ENCODE data around the gene NTN4. TPM values are rescaled to one million over a fixed set of nuclear protein-coding genes. Genes with fewer than 3 reads are reported as not detected.

The NTN4 gene
- total and polyA plus RNA-seq, 2 experiments from 2014 or later, result 35.2 to 63.7 TPM

GRCh38 chr12:95836630-95837239 lies 46.2 kb upstream of the NTN4 start:
- H3K9ac ChIP-seq, result no peak overlapping the region
- peaks cover 39% of the 10 kb centered on the region for H3K27me3 ChIP-seq (replicated peaks; ENCODE audit: insufficient read depth)
- peak overlapping the region; percentile 4; the same call in 1 of the 2 replicates for H3K4me3 ChIP-seq
- H3K79me2 ChIP-seq (ENCODE audit: insufficient read depth), result no peaks in the 10 kb centered on the region
- WGBS, 2 experiments (ENCODE audit: low coverage in 1 of 2, low lambda C conversion rate in 2 of 2, missing lambda C conversion rate in 2 of 2), result 0 to 71% methylated on average over 1 of the region's 1 CpG
- H2AFZ ChIP-seq, result peak overlapping the region; percentile 14; the same call in 1 of the 2 replicates
- H3K9me2 ChIP-seq (ENCODE audit: insufficient read depth), result no peaks in the 10 kb centered on the region
- H4K20me1 ChIP-seq (ENCODE audit: insufficient read depth), result no peaks in the 10 kb centered on the region
- TF ChIP-seq EZH2phosphoT487 (IDR thresholded peaks at IDR 0.05; ENCODE audit: insufficient read depth, low read depth), result no peak
- no peak for TF ChIP-seq EZH2 (IDR thresholded peaks at IDR 0.05; ENCODE audit: insufficient read depth, poor library complexity, severe bottlenecking)
- H3F3A ChIP-seq (ENCODE audit: insufficient read depth), result peaks cover 25% of the 10 kb centered on the region
- H3K9me3 ChIP-seq (ENCODE audit: low read depth), result no peaks in the 10 kb centered on the region
- H3K4me1 ChIP-seq (ENCODE audit: insufficient read depth), result peaks cover 25% of the 10 kb centered on the region
- peak overlapping the region; percentile 26; the same call in 1 of the 2 replicates for H3K27ac ChIP-seq
- in situ Hi-C loops (cut with MboI), result no loop called here
- peak overlapping the region; percentile 52 for H3K4me2 ChIP-seq (ENCODE audit: unreplicated experiment)
- no peaks in the 10 kb centered on the region for H3K36me3 ChIP-seq (ENCODE audit: low read depth)
- peak; percentile 66 for DNase-seq

- Histone ChIP-seq H3K79me2 (ENCODE audit: insufficient read depth) (no peaks in the 10 kb centered on the region), H3K4me1 (ENCODE audit: insufficient read depth) (peaks cover 25% of the 10 kb centered on the region), H2AFZ (no peak overlapping the region), H3K36me3 (ENCODE audit: low read depth) (no peaks in the 10 kb centered on the region), H4K20me1 (ENCODE audit: insufficient read depth) (no peaks in the 10 kb centered on the region), H3K9ac (no peak overlapping the region), H3K9me3 (ENCODE audit: low read depth) (no peaks in the 10 kb centered on the region), H3K9me2 (ENCODE audit: insufficient read depth) (no peaks in the 10 kb centered on the region), H3K4me2 (ENCODE audit: unreplicated experiment) (peak overlapping the region; percentile 52), H3K27me3 (replicated peaks; ENCODE audit: insufficient read depth) (peaks cover 44% of the 10 kb centered on the region), H3K4me3 (peak overlapping the region; percentile 4; the same call in 1 of the 2 replicates), H3K27ac (peak overlapping the region; percentile 26; the same call in 1 of the 2 replicates), H3F3A (ENCODE audit: insufficient read depth) (peaks cover 25% of the 10 kb centered on the region)
- no peak for TF ChIP-seq EZH2 (IDR thresholded peaks at IDR 0.05; ENCODE audit: insufficient read depth, poor library complexity, severe bottlenecking)
- peak; percentile 76; the same call in 1 of the 2 replicates for TF ChIP-seq EZH2phosphoT487 (IDR thresholded peaks at IDR 0.05; ENCODE audit: insufficient read depth, low read depth)
- in situ Hi-C loops (cut with MboI), result no loop called here
- peak; percentile 85 for DNase-seq
- WGBS, 2 experiments (ENCODE audit: low coverage in 1 of 2, low lambda C conversion rate in 2 of 2, missing lambda C conversion rate in 2 of 2), result 0 to 1% methylated on average over 3 of the region's 3 CpGs
Measured at GRCh38 chr12:95836185-95836609, 45.6 kb upstream of the NTN4 start.

- H3K4me2 ChIP-seq (ENCODE audit: unreplicated experiment), result no peak overlapping the region
- no peaks in the 10 kb centered on the region for H3K9me3 ChIP-seq (ENCODE audit: low read depth)
- peaks cover 25% of the 10 kb centered on the region for H3F3A ChIP-seq (ENCODE audit: insufficient read depth)
- no peaks in the 10 kb centered on the region for H4K20me1 ChIP-seq (ENCODE audit: insufficient read depth)
- no peak for DNase-seq
- in situ Hi-C loops (cut with MboI), result no loop called here
- no peaks in the 10 kb centered on the region for H3K79me2 ChIP-seq (ENCODE audit: insufficient read depth)
- TF ChIP-seq EZH2 (IDR thresholded peaks at IDR 0.05; ENCODE audit: insufficient read depth, poor library complexity, severe bottlenecking), result no peak
- TF ChIP-seq EZH2phosphoT487 (IDR thresholded peaks at IDR 0.05; ENCODE audit: insufficient read depth, low read depth), result no peak
- no peak overlapping the region for H3K27ac ChIP-seq
- peaks cover 25% of the 10 kb centered on the region for H3K4me1 ChIP-seq (ENCODE audit: insufficient read depth)
- no peak overlapping the region for H2AFZ ChIP-seq
- H3K36me3 ChIP-seq (ENCODE audit: low read depth), result no peaks in the 10 kb centered on the region
- peaks cover 61% of the 10 kb centered on the region for H3K27me3 ChIP-seq (replicated peaks; ENCODE audit: insufficient read depth)
- WGBS, 2 experiments (ENCODE audit: low coverage in 1 of 2, low lambda C conversion rate in 2 of 2, missing lambda C conversion rate in 2 of 2), result 97 to 100% methylated on average over 1 of the region's 1 CpG
- no peaks in the 10 kb centered on the region for H3K9me2 ChIP-seq (ENCODE audit: insufficient read depth)
- no peak overlapping the region for H3K9ac ChIP-seq
- no peak overlapping the region for H3K4me3 ChIP-seq
Measured at GRCh38 chr12:95834572-95834971, 44.0 kb upstream of the NTN4 start.

- H3K4me1 ChIP-seq (ENCODE audit: insufficient read depth), result 0 out of 2 replicates have a peak, but pooled peaks cover under 1% of the 10 kb centered on the region
- no peaks in the 10 kb centered on the region for H3K36me3 ChIP-seq (ENCODE audit: low read depth)
- WGBS, 2 experiments (ENCODE audit: low coverage in 1 of 2, low lambda C conversion rate in 2 of 2, missing lambda C conversion rate in 2 of 2), result 68 to 69% methylated on average over 2 of the region's 2 CpGs
- H3K4me3 ChIP-seq, result no peak overlapping the region
- DNase-seq, result no peak
- H3K9me2 ChIP-seq (ENCODE audit: insufficient read depth), result no peaks in the 10 kb centered on the region
- H3K9me3 ChIP-seq (ENCODE audit: low read depth), result no peaks in the 10 kb centered on the region
- no peaks in the 10 kb centered on the region for H4K20me1 ChIP-seq (ENCODE audit: insufficient read depth)
- in situ Hi-C loops (cut with MboI), result no loop called here
- no peak overlapping the region for H3K9ac ChIP-seq
- no peak overlapping the region for H3K4me2 ChIP-seq (ENCODE audit: unreplicated experiment)
- TF ChIP-seq EZH2phosphoT487 (IDR thresholded peaks at IDR 0.05; ENCODE audit: insufficient read depth, low read depth), result no peak
- TF ChIP-seq EZH2 (IDR thresholded peaks at IDR 0.05; ENCODE audit: insufficient read depth, poor library complexity, severe bottlenecking), result no peak
- no peak overlapping the region for H3K27ac ChIP-seq
- H3K27me3 ChIP-seq (replicated peaks; ENCODE audit: insufficient read depth), result peaks cover 84% of the 10 kb centered on the region
- H3F3A ChIP-seq (ENCODE audit: insufficient read depth), result peaks cover 2% of the 10 kb centered on the region
- H3K79me2 ChIP-seq (ENCODE audit: insufficient read depth), result no peaks in the 10 kb centered on the region
- no peak overlapping the region for H2AFZ ChIP-seq
Measured at GRCh38 chr12:95830335-95831089, 39.9 kb upstream of the NTN4 start.
